ENCODE data around the gene LRRC63.

LRRC63 gene

DNA sequence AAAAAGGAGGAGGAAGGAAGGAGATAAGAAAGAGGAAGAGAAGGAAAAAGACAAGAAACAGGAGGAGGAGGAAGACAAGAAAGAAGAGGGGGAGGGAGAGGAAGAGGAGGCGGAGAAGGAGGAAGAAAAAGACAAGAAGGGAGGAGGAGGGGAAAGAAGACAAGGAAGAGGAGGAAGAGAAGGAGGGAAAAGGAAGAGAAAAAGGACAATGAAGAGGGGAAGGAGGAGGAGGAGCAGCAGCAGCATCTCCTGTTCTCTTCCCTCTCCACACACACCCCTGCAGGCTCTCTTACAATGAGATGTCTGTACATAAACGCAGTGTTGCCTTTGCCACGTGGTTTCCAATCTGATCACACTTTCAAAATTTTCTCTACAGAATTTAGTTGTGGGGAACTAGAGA lies 108.7 kb downstream of the LRRC63 start:
- Histone ChIP-seq H3K27me3 (ENCODE audit: insufficient read depth, low read length, poor library complexity) (no peaks in the 10 kb centered on the region), H3K27ac (ENCODE audit: low read length) (peak overlapping the region; percentile 81), H2AFZ (ENCODE audit: low read depth, low read length) (peak overlapping the region; percentile 86)

DNA sequence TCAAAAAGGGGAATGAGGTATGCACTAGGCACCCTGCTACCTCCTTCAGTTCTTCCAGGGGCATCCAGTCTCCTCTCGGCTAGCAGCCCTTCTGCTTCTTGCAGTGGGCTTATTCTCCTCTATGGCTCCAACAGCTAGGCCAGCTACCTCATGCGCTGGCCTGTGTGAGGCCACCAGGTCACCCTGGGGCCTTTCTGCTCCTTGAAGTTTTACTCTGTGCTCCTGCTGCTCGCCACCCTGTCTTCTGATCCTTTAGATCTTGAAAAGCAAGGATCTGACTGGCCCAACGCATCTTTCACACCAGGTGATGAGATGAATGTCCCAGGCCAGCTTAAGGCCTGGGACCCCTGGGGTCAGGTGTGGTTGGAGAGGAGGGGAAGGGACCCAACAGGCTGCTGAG lies 109.1 kb downstream of the LRRC63 start:
- Histone ChIP-seq H3K27ac (ENCODE audit: low read length) (peak overlapping the region; percentile 81), H3K9me3 (ENCODE audit: insufficient read depth, low read length, severe bottlenecking) (no peaks in the 10 kb centered on the region), H4K20me1 (ENCODE audit: insufficient read depth, low read length) (no peaks in the 10 kb centered on the region), H3K36me3 (ENCODE audit: insufficient read depth, low read length) (no peaks in the 10 kb centered on the region), H3K4me2 (ENCODE audit: insufficient read depth, low read length) (peak overlapping the region; percentile 48), H3K4me3 (ENCODE audit: low read depth in 1 of 2, low read length in 2 of 2) (peak overlapping the region in 1 of 2 experiments; percentile 37; a peak in 2 of 4 replicates), H2AFZ (ENCODE audit: low read depth, low read length) (peak overlapping the region; percentile 86), H3K27me3 (ENCODE audit: insufficient read depth, low read length, poor library complexity) (no peaks in the 10 kb centered on the region), H3K4me1 (ENCODE audit: insufficient read depth, low read length) (peaks cover 23% of the 10 kb centered on the region), H3K9ac (ENCODE audit: low read depth, low read length) (peak overlapping the region; percentile 47), H3K79me2 (ENCODE audit: insufficient read depth, low read length) (no peaks in the 10 kb centered on the region)
- peak; percentile 33 for DNase-seq
- ATAC-seq (ENCODE audit: insufficient read depth, low read depth), result peak; percentile 41
- no peak for TF ChIP-seq EZH2 (IDR thresholded peaks at IDR 0.05; ENCODE audit: borderline replicate concordance, low read depth, low read length, severe bottlenecking)
- TF ChIP-seq, protein P1, sequence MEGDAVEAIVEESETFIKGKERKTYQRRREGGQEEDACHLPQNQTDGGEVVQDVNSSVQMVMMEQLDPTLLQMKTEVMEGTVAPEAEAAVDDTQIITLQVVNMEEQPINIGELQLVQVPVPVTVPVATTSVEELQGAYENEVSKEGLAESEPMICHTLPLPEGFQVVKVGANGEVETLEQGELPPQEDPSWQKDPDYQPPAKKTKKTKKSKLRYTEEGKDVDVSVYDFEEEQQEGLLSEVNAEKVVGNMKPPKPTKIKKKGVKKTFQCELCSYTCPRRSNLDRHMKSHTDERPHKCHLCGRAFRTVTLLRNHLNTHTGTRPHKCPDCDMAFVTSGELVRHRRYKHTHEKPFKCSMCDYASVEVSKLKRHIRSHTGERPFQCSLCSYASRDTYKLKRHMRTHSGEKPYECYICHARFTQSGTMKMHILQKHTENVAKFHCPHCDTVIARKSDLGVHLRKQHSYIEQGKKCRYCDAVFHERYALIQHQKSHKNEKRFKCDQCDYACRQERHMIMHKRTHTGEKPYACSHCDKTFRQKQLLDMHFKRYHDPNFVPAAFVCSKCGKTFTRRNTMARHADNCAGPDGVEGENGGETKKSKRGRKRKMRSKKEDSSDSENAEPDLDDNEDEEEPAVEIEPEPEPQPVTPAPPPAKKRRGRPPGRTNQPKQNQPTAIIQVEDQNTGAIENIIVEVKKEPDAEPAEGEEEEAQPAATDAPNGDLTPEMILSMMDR (IDR thresholded peaks at IDR 0.05; ENCODE audit: borderline replicate concordance, extremely low read depth, low read length, poor library complexity, severe bottlenecking), result no peak

More for the DNA sequence above, 108.7 kb downstream of the LRRC63 start:
- DNase-seq, result peak; percentile 48
- Histone ChIP-seq H3K9me3 (ENCODE audit: insufficient read depth, low read length, severe bottlenecking) (no peaks in the 10 kb centered on the region), H3K4me1 (ENCODE audit: insufficient read depth, low read length) (peaks cover 23% of the 10 kb centered on the region), H3K4me2 (ENCODE audit: insufficient read depth, low read length) (peak overlapping the region; percentile 48), H3K36me3 (ENCODE audit: insufficient read depth, low read length) (peaks cover 4% of the 10 kb centered on the region; the same call in 1 of the 2 replicates), H3K4me3 (ENCODE audit: low read depth in 1 of 2, low read length in 2 of 2) (peak overlapping the region in 1 of 2 experiments; percentile 37; a peak in 1 of 4 replicates), H4K20me1 (ENCODE audit: insufficient read depth, low read length) (no peaks in the 10 kb centered on the region), H3K79me2 (ENCODE audit: insufficient read depth, low read length) (no peaks in the 10 kb centered on the region), H3K9ac (ENCODE audit: low read depth, low read length) (peak overlapping the region; percentile 47)
- no peak for TF ChIP-seq EZH2 (IDR thresholded peaks at IDR 0.05; ENCODE audit: borderline replicate concordance, low read depth, low read length, severe bottlenecking)
- TF ChIP-seq, protein P1 (IDR thresholded peaks at IDR 0.05; ENCODE audit: borderline replicate concordance, extremely low read depth, low read length, poor library complexity, severe bottlenecking), result no peak
- ATAC-seq (ENCODE audit: insufficient read depth, low read depth), result peak; percentile 34

DNA sequence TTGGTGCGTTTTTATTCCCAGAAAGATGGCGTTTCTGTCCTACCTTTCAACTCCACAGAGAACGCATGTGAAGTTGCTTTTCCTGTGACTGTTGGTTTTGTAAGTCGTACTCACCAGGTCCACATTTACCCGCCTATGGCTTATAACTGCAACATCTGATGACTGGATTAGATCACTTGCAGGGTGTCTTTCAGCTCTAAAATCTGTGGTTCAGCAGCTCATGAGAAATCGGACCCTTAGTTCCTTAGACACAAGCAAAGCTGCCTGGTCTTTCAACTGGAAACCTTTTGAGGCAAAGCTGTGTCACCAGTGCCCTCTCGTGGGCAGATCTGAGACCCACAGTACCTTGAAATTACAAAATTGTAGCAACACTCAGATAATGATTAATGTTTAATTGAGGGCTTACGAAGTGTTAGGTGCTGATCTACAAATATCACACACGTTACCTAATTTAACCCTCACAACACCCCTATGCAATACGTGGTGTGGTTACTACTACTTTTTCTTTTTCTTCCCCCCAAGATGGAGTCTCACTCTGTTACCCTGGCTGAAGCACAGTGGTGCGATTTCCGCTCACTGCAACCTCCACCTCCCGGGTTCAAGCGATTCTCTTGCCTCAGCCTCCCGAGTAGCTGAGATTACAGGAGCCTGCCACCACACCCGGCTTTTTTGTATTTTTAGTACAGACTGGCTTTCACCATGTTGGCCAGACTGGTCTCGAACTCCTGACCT lies 109.9 kb downstream of the LRRC63 start:
- H3K4me3 ChIP-seq (ENCODE audit: low read depth in 1 of 2, low read length in 2 of 2), result peak overlapping the region in 1 of 2 experiments; percentile 37; a peak in 2 of 4 replicates
- H3K4me1 ChIP-seq (ENCODE audit: insufficient read depth, low read length), result peaks cover 23% of the 10 kb centered on the region
- DNase-seq (peak; percentile 85), ATAC-seq (ENCODE audit: insufficient read depth, low read depth) (peak; percentile 88)
- peak overlapping the region; percentile 47 for H3K9ac ChIP-seq (ENCODE audit: low read depth, low read length)
- H3K9me3 ChIP-seq (ENCODE audit: insufficient read depth, low read length, severe bottlenecking), result no peaks in the 10 kb centered on the region
- no peaks in the 10 kb centered on the region for H4K20me1 ChIP-seq (ENCODE audit: insufficient read depth, low read length)
- peak overlapping the region; percentile 81 for H3K27ac ChIP-seq (ENCODE audit: low read length)
- H2AFZ ChIP-seq (ENCODE audit: low read depth, low read length), result peak overlapping the region; percentile 86
- H3K79me2 ChIP-seq (ENCODE audit: insufficient read depth, low read length), result no peaks in the 10 kb centered on the region
- TF ChIP-seq EZH2 (IDR thresholded peaks at IDR 0.05; ENCODE audit: borderline replicate concordance, low read depth, low read length, severe bottlenecking), result no peak
- TF ChIP-seq, protein P1 (IDR thresholded peaks at IDR 0.05; ENCODE audit: borderline replicate concordance, extremely low read depth, low read length, poor library complexity, severe bottlenecking), result peak; percentile 96
- peak overlapping the region; percentile 48 for H3K4me2 ChIP-seq (ENCODE audit: insufficient read depth, low read length)
- no peaks in the 10 kb centered on the region for H3K36me3 ChIP-seq (ENCODE audit: insufficient read depth, low read length)
- no peaks in the 10 kb centered on the region for H3K27me3 ChIP-seq (ENCODE audit: insufficient read depth, low read length, poor library complexity)
